ENCODE results near the gene CWC15.

- TF ChIP-seq CTCF (IDR thresholded peaks at IDR 0.05) (no peak), POLR2A (IDR thresholded peaks at IDR 0.05) (no peak), POLR2AphosphoS5 (IDR thresholded peaks at IDR 0.05) (no peak)
Measured at GRCh38 chr11:94974178-94974577, 822 bp upstream of the CWC15 start.
